DND-41 (cell line): ENCODE measurements around the gene PRKCB.
A peak's percentile ranks its signal among the peaks of the same experiment; 100 is the strongest.

Experiments
- ATAC-seq: fragments of 200-7000 bp; cut with Tn5 transposase; 3 replicates; pipeline ENCODE4 v1.9.1; 2021; ENCODE audit warnings: low read depth; ENCODE audit not compliant: insufficient read depth
- DNase-seq: peaks from one replicate; pipeline ENCODE4 v3.0.0-alpha.2; 2020
- H2AFZ ChIP-seq: 2 replicates; pipeline ENCODE4 v1.6.0; 2012; ENCODE audit warnings: low read depth, low read length
- H3K27ac ChIP-seq: 2 replicates; pipeline ENCODE4 v1.5.1; 2012; ENCODE audit warnings: low read length, inconsistent platforms
- H3K27me3 ChIP-seq: fragments of 200-600 bp; sonication (generic); 2 replicates; pipeline ENCODE4 v1.6.0; 2012; ENCODE audit warnings: low read length, mild to moderate bottlenecking, inconsistent platforms; ENCODE audit not compliant: insufficient read depth, poor library complexity
- H3K36me3 ChIP-seq: 2 replicates; pipeline ENCODE4 v1.5.1; 2012; ENCODE audit warnings: low read length, inconsistent platforms; ENCODE audit not compliant: insufficient read depth
- H3K4me1 ChIP-seq: 2 replicates; pipeline ENCODE4 v1.5.1; 2012; ENCODE audit warnings: mild to moderate bottlenecking, low read length; ENCODE audit not compliant: insufficient read depth
- H3K4me2 ChIP-seq: 2 replicates; pipeline ENCODE4 v1.6.0; 2012; ENCODE audit warnings: mild to moderate bottlenecking, moderate library complexity, low read length, inconsistent platforms; ENCODE audit not compliant: insufficient read depth
- H3K4me3 ChIP-seq, 2 experiments: fragments of 200-600 bp in 1 of 2; shearing (Covaris generic) in 1 of 2; 2 replicates each; pipeline ENCODE4 v1.5.1; 2012 to 2016; ENCODE audit warnings: inconsistent platforms in 2 of 2, low read length in 2 of 2, mild to moderate bottlenecking in 2 of 2, low read depth in 1 of 2, moderate library complexity in 1 of 2
- H3K79me2 ChIP-seq: 2 replicates; pipeline ENCODE4 v1.6.0; 2012; ENCODE audit warnings: low read length, inconsistent platforms; ENCODE audit not compliant: insufficient read depth
- H3K9ac ChIP-seq: 2 replicates; pipeline ENCODE4 v1.6.0; 2012; ENCODE audit warnings: low read depth, mild to moderate bottlenecking, inconsistent platforms, low read length, moderate library complexity
- H3K9me3 ChIP-seq: 2 replicates; pipeline ENCODE4 v1.5.1; 2012; ENCODE audit warnings: low read length, moderate library complexity, mild to moderate bottlenecking, inconsistent platforms; ENCODE audit not compliant: insufficient read depth, severe bottlenecking
- H4K20me1 ChIP-seq: 2 replicates; pipeline ENCODE4 v1.6.0; 2012; ENCODE audit warnings: low read length; ENCODE audit not compliant: insufficient read depth
- CTCF ChIP-seq: IDR thresholded peaks from 2 replicates; pipeline ENCODE4 v1.5.1; 2012; ENCODE audit warnings: borderline replicate concordance, low read length, moderate library complexity, mild to moderate bottlenecking; ENCODE audit not compliant: poor library complexity, severe bottlenecking; ENCODE audit errors: extremely low read depth
- EZH2 ChIP-seq: IDR thresholded peaks from 3 replicates; pipeline ENCODE4 v1.6.1; 2012; ENCODE audit warnings: borderline replicate concordance, low read depth, mild to moderate bottlenecking, moderate library complexity, low read length, inconsistent platforms; ENCODE audit not compliant: severe bottlenecking

Gene PRKCB

GRCh38 chr16:23863511-23864422, 28.0 kb downstream of the PRKCB start:
- Histone ChIP-seq H3K4me2 (peak overlapping the region; percentile 69), H3K4me1 (peaks cover 58% of the 10 kb centered on the region), H4K20me1 (no peaks in the 10 kb centered on the region), H3K9ac (peak overlapping the region; percentile 59), H3K27ac (peak overlapping the region; percentile 92), H2AFZ (peak overlapping the region; percentile 75), H3K4me3 (peak overlapping the region; percentile 19 to 58; a peak in 3 of 4 replicates), H3K79me2 (peaks cover 87% of the 10 kb centered on the region), H3K27me3 (no peaks in the 10 kb centered on the region), H3K9me3 (no peaks in the 10 kb centered on the region), H3K36me3 (no peaks in the 10 kb centered on the region)
- ATAC-seq (peak; percentile 83), DNase-seq (peak; percentile 58)
- TF ChIP-seq CTCF = no peak
- TF ChIP-seq EZH2 = no peak

GRCh38 chr16:23865853-23866252, 30.1 kb downstream of the PRKCB start:
- Histone ChIP-seq H3K9me3 (no peaks in the 10 kb centered on the region), H3K27me3 (no peaks in the 10 kb centered on the region), H2AFZ (no peak overlapping the region), H3K4me1 (peaks cover 67% of the 10 kb centered on the region), H3K4me3 (no peak overlapping the region), H3K79me2 (peaks cover 86% of the 10 kb centered on the region), H4K20me1 (no peaks in the 10 kb centered on the region), H3K36me3 (peaks cover 5% of the 10 kb centered on the region; the same call in 1 of the 2 replicates), H3K9ac (no peak overlapping the region), H3K4me2 (no peak overlapping the region), H3K27ac (peak overlapping the region; percentile 46)
- DNase-seq (no peak), ATAC-seq (no peak)
- TF ChIP-seq CTCF = no peak
- TF ChIP-seq EZH2 = no peak

GRCh38 chr16:23866621-23867020, 30.8 kb downstream of the PRKCB start:
- H2AFZ ChIP-seq = no peak overlapping the region
- H3K9ac ChIP-seq = no peak overlapping the region
- peaks cover 9% of the 10 kb centered on the region; the same call in 1 of the 2 replicates for H3K36me3 ChIP-seq
- no peak overlapping the region for H3K4me2 ChIP-seq
- H3K9me3 ChIP-seq = no peaks in the 10 kb centered on the region
- peaks cover 63% of the 10 kb centered on the region for H3K4me1 ChIP-seq
- peaks cover 87% of the 10 kb centered on the region for H3K79me2 ChIP-seq
- no peak overlapping the region for H3K4me3 ChIP-seq
- H4K20me1 ChIP-seq = no peaks in the 10 kb centered on the region
- no peak overlapping the region for H3K27ac ChIP-seq
- TF ChIP-seq EZH2 (no peak), CTCF (no peak)
- ATAC-seq = no peak
- no peaks in the 10 kb centered on the region for H3K27me3 ChIP-seq
- DNase-seq = no peak
